Naive thymus-derived CD8-positive, alpha-beta T cell (primary cell): Measurements from ENCODE around the gene PHRF1. TPM values are rescaled to one million over a fixed set of nuclear protein-coding genes. Genes with fewer than 3 reads are reported as not detected.
"Not testable (repeated sequence)": the region's sequence is repeated elsewhere in the genome, so short reads cannot be mapped to it uniquely, and the experiment has no call there.

Experiments used
- ATAC-seq, 2 donors: fragments of 150-1000 bp; cut with Tn5 transposase in 1 of 2; sonication (Bioruptor Pico), chemical (Tn5 transposase) in 1 of 2; 1 replicate in 1 of 2; 2 replicates in 1 of 2; pipeline ENCODE4 v1.10.0; 2021; ENCODE audit warnings: mild to moderate bottlenecking in 2 of 2, moderate library complexity in 2 of 2
- POLR2A ChIA-PET: fragments of 350-600 bp; sonication (Branson Sonifier 250); formaldehyde crosslinking; loops from one replicate; lab custom pipeline; 2021; ENCODE audit warnings: antibody characterized with exemption; lab: Charles Lee
- DNase-seq, 10 donors: peaks; one replicate each; pipeline versions ENCODE4 v3.0.0 to v3.0.0-alpha.2; 2020 to 2022
- H3K27ac Mint-ChIP-seq, 10 donors: one replicate each; pipeline ENCODE4 v1.8.0; 2020 to 2022; ENCODE audit warnings: mild to moderate bottlenecking in 10 of 10, mixed read lengths in 10 of 10, moderate library complexity in 4 of 10, inconsistent platforms in 1 of 10
- H3K27me3 Mint-ChIP-seq, 5 donors: one replicate each; pipeline ENCODE4 v1.8.0; 2021 to 2022; ENCODE audit warnings: mixed read lengths in 5 of 5
- H3K36me3 Mint-ChIP-seq, 3 donors: one replicate each; pipeline ENCODE4 v1.8.0; 2020 to 2022; ENCODE audit warnings: mixed read lengths in 3 of 3, mild to moderate bottlenecking in 2 of 3, inconsistent platforms in 1 of 3
- H3K4me1 Mint-ChIP-seq, 4 donors: one replicate each; pipeline ENCODE4 v1.8.0; 2021 to 2022; ENCODE audit warnings: mixed read lengths in 4 of 4
- H3K4me3 Mint-ChIP-seq, 10 donors: one replicate each; pipeline ENCODE4 v1.8.0; 2020 to 2022; ENCODE audit warnings: mild to moderate bottlenecking in 10 of 10, mixed read lengths in 10 of 10, moderate library complexity in 6 of 10, inconsistent platforms in 1 of 10
- H3K9me3 Mint-ChIP-seq, 9 donors: one replicate each; pipeline ENCODE4 v1.8.0; 2020 to 2022; ENCODE audit warnings: mixed read lengths in 9 of 9, mild to moderate bottlenecking in 3 of 9, inconsistent platforms in 1 of 9, moderate library complexity in 1 of 9
- polyA plus RNA-seq, 3 donors: library from polyadenylated mRNA; unstranded; fragments of 300-500 nt; fragmentation: Illumina TruSeq; gene quantifications; one replicate each; pipeline ENCODE4 v1.2.3, GENCODE V29; 2021
- total RNA-seq, 8 experiments: library from RNA in 2 of 8; stranded (reverse) in 2 of 8; gene quantifications; one replicate each; pipeline ENCODE4 v1.2.3 and lab custom pipeline; 2021 to 2026

Gene PHRF1
- total and polyA plus RNA-seq, 5 experiments from 2014 or later = 3.5 to 54.7 (median 19.8) TPM

DNA sequence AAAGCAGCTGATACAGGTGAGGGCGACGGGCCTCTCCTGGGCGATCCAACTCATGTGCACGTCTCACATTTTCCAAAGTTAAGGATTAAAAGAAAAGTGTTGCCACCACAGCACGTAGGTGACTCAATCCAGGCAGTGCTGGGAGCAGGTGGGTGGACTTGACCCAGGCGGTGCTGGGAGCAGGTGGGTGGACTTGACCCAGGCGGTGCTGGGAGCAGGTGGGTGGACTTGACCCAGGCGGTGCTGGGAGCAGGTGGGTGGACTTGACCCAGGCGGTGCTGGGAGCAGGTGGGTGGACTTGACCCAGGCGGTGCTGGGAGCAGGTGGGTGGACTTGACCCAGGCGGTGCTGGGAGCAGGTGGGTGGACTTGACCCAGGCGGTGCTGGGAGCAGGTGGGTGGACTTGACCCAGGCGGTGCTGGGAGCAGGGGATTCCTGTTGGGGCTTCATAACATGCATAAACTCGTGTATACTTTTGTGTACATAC, 71.4 kb downstream of the PHRF1 start:
- POLR2A ChIA-PET = interaction anchor here (0.7 kb wide), 1 partner anchor 13 kb away, joined by 3 read pairs; no protein-coding TSS in a partner anchor
- H3K9me3 Mint-ChIP-seq, H3K27me3 Mint-ChIP-seq, H3K4me1 Mint-ChIP-seq, ATAC-seq, DNase-seq, H3K4me3 Mint-ChIP-seq: not testable (repeated sequence)
- H3K36me3 Mint-ChIP-seq = peaks cover 0 to 49% (median 5%) of the 10 kb centered on the region in 3 donors
- H3K27ac Mint-ChIP-seq = peak overlapping the region in 1 of 10 donors; percentile 44

DNA sequence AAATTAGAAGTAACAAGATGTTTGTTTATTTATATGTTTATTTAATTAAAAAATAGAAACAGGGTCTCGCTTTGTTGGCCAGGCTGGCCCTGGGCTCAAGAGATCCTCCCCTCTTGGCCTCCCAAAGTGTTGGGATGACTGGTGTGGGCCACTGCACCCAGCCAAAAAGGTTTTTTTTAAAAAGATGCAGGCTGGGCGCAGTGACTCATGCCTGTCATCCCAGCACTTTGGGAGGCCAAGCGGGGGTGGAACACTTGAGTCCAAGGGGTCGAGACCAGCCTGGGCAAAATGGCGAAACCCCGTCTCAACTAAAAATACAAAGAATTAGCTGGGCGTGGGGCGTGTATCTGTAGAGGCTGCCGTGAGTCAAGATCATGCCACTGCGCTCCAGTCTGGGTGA, 74.2 kb downstream of the PHRF1 start:
- ATAC-seq (no peak), DNase-seq (no peak)
- POLR2A ChIA-PET = no interaction called here
- Mint-ChIP-seq H3K36me3 (peaks cover 0 to 59% (median 5%) of the 10 kb centered on the region in 3 donors), H3K27me3 (no peaks in the 10 kb centered on the region), H3K4me3 (no peak overlapping the region), H3K27ac (no peak overlapping the region), H3K4me1 (peaks cover 0 to 2% (median 2%) of the 10 kb centered on the region in 4 donors), H3K9me3 (no peaks in the 10 kb centered on the region)

DNA sequence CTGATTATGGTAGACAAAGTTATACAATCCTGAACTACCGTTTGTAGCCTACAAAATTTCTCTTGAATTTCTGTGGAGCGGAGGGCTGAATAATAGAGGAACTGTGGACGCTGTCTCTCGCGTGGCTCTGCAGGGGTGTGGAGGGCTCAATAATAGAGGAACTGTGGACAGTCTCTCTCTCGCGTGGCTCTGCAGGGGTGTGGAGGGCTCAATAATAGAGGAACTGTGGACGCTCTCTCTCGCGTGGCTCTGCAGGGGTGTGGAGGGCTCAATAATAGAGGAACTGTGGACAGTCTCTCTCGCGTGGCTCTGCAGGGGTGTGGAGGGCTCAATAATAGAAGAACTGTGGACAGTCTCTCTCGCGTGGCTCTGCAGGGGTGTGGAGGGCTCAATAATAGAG, 76.9 kb downstream of the PHRF1 start:
- not testable (repeated sequence) for H3K27ac Mint-ChIP-seq, H3K4me3 Mint-ChIP-seq, ATAC-seq, H3K9me3 Mint-ChIP-seq, H3K27me3 Mint-ChIP-seq, DNase-seq, H3K4me1 Mint-ChIP-seq
- peaks cover 0 to 66% (median 5%) of the 10 kb centered on the region in 3 donors for H3K36me3 Mint-ChIP-seq
- POLR2A ChIA-PET = interaction anchor here (0.7 kb wide), 1 partner anchor 29 kb away, joined by 4 read pairs; no protein-coding TSS in a partner anchor

DNA sequence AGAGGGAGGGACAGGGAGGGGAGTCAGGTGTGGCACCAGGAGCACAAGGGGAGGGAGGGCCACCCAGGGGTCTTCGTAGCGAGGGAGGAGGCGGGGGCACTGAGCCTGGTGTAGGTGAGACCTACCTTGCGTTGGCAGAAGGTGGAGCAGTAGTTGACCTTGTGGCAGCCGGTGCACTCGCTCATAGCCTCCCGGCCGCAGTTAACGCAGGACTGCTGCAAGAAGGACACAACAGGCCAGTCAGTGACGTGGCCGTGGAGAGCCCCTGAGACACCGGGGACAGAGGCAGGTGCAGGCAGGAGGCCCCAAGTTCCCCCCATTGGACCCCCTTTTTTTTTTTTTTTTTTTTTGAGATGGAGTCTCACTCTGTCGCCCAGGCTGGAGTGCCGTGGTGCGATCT, 77.6 kb downstream of the PHRF1 start:
- Mint-ChIP-seq H3K27ac (no peak overlapping the region), H3K27me3 (no peaks in the 10 kb centered on the region), H3K4me1 (no peaks in the 10 kb centered on the region), H3K9me3 (no peaks in the 10 kb centered on the region), H3K4me3 (no peak overlapping the region), H3K36me3 (peaks cover 0 to 69% (median 5%) of the 10 kb centered on the region in 3 donors)
- POLR2A ChIA-PET = no interaction called here
- DNase-seq = no peak
- no peak for ATAC-seq

DNA sequence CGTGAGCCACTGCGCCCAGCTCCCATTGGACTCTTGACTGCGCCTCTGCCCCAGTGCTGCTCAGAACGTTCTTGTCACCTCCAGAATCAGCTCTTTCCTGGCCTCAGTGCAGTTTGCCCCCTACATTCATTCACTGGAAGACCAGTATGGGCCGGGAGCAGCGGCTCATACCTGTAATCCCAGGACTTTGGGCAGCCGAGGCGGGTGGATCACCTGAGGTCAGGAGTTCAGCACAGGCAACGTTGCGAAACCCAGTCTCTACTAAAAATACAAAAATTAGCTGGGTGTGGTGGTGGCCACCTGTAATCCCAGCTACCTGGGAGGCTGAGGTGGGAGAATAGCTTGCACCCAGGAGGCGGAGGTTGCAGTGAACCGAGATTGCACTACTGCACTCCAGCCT, 78.2 kb downstream of the PHRF1 start:
- H3K9me3 Mint-ChIP-seq, H3K4me3 Mint-ChIP-seq, ATAC-seq, H3K27me3 Mint-ChIP-seq, DNase-seq, H3K4me1 Mint-ChIP-seq, H3K27ac Mint-ChIP-seq, POLR2A ChIA-PET: not testable (repeated sequence)
- H3K36me3 Mint-ChIP-seq = peaks cover 0 to 72% (median 7%) of the 10 kb centered on the region in 3 donors

DNA sequence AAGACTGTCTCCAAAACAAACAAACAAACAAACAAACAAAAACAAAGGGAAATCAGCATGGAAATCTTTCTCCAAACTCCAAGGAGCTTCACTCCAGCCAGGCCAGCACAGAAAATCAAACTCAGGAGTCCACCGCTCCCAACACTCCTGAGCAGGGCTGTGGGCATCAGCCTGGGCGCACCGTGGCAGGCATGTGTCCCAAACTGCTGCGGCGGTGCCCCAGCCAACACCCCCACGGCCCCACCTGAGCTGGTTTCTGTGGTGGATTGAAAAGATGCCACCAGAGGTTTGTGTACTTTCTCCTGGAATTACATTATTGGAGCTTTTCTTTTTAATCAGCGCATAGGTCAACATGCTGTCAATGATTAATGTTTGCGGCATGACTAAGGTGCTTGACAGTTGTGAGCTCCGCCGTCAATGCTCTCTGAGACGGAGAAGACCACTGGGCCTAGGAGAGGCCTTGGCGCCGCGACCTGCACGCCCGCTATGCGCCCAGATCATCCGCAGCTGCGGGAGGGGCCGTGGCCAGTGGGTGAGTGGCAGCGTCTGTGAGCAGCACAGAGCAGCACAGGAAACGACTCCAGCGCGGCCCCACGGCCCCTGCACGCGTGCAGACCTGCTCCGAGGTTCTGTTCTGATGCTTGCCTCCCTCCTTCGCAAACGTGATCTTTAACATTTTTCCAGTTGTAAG, 78.9 kb downstream of the PHRF1 start:
- peaks cover 0 to 68% (median 8%) of the 10 kb centered on the region in 3 donors for H3K36me3 Mint-ChIP-seq
- ATAC-seq = no peak

DNA sequence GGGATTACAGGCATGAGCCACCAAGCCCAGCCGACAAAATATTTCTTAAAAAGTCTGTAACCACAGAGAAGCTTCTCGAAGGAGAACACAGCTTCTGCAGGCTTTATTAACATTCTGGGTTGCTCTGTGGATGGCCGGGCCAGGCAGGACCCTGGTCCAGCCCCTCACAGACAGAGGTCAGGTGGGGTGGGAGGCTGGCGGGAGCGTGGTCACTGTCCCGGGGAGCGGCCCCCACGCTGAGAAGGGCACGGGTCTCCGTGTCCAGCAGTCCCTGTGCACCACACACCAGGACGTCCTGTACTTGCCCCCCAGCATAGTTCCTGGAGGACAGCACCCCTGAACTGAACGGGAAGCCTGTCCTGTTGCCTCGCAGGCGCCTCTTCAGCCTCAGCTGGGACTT, 80.2 kb downstream of the PHRF1 start:
- Mint-ChIP-seq H3K4me1 (no peaks in the 10 kb centered on the region), H3K9me3 (no peaks in the 10 kb centered on the region), H3K27me3 (no peaks in the 10 kb centered on the region), H3K36me3 (peaks cover 0 to 60% (median 7%) of the 10 kb centered on the region in 3 donors), H3K4me3 (no peak overlapping the region), H3K27ac (no peak overlapping the region)
- POLR2A ChIA-PET = no interaction called here
- ATAC-seq (no peak), DNase-seq (no peak)

More for the DNA sequence above, 78.9 kb downstream of the PHRF1 start:
- DNase-seq = no peak
- Mint-ChIP-seq H3K4me3 (no peak overlapping the region), H3K9me3 (no peaks in the 10 kb centered on the region), H3K27ac (no peak overlapping the region), H3K27me3 (no peaks in the 10 kb centered on the region), H3K4me1 (no peaks in the 10 kb centered on the region)
- POLR2A ChIA-PET = interaction anchor here (0.6 kb wide), 1 partner anchor 65 kb away, joined by 3 read pairs; no protein-coding TSS in a partner anchor

DNA sequence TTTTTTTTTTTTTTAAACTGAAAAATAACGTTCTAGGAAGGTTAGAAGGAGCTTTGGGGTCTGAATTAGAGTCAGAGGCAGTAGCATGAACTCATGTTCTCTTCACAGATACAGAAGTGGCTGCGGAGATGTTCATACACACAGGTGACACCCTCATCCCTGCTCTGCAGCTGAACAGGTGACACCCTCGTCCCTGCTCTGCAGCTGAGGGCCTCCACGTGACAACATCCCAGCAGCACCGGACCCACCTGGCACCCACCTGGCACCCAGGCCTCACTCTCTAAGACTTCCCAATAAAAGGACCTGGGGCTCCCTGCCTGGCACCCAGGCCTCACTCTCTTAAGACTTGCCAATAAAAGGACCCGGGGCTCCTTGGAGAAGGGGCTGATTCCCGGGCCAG, 80.6 kb downstream of the PHRF1 start:
- Mint-ChIP-seq H3K4me1 (no peaks in the 10 kb centered on the region), H3K36me3 (peaks cover 0 to 59% (median 5%) of the 10 kb centered on the region in 3 donors), H3K9me3 (no peaks in the 10 kb centered on the region), H3K27ac (no peak overlapping the region), H3K4me3 (no peak overlapping the region), H3K27me3 (no peaks in the 10 kb centered on the region)
- DNase-seq = no peak
- POLR2A ChIA-PET = no interaction called here
- ATAC-seq = no peak

DNA sequence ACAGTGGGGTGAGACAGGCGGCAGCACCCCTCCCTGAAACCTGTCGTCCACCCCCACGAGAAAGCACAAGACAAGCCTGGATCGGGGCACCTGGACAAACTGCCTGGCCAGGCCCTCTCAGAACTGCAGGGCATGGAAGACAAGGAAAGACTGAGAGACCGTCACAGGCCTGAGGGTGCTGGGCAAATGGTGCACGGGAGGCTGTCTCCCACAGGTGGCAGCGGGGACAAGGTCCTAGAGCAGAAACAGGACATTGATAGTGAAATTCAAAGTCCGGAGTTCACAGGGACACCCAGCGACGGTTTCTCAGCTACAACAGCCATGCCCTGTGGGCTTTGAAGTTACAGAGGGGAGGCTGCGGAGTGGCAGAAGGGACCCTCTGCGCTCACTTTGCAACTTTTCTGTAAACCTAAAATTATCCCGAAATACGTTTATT, 81.4 kb downstream of the PHRF1 start:
- POLR2A ChIA-PET = no interaction called here
- DNase-seq (no peak), ATAC-seq (no peak)
- H3K4me3 Mint-ChIP-seq = no peak overlapping the region
- H3K4me1 Mint-ChIP-seq = peaks cover 0 to 3% (median under 1%) of the 10 kb centered on the region in 4 donors
- H3K9me3 Mint-ChIP-seq = no peaks in the 10 kb centered on the region
- no peaks in the 10 kb centered on the region for H3K27me3 Mint-ChIP-seq
- H3K27ac Mint-ChIP-seq = peak overlapping the region in 1 of 10 donors; percentile 67
- peaks cover 0 to 56% (median 3%) of the 10 kb centered on the region in 3 donors for H3K36me3 Mint-ChIP-seq

DNA sequence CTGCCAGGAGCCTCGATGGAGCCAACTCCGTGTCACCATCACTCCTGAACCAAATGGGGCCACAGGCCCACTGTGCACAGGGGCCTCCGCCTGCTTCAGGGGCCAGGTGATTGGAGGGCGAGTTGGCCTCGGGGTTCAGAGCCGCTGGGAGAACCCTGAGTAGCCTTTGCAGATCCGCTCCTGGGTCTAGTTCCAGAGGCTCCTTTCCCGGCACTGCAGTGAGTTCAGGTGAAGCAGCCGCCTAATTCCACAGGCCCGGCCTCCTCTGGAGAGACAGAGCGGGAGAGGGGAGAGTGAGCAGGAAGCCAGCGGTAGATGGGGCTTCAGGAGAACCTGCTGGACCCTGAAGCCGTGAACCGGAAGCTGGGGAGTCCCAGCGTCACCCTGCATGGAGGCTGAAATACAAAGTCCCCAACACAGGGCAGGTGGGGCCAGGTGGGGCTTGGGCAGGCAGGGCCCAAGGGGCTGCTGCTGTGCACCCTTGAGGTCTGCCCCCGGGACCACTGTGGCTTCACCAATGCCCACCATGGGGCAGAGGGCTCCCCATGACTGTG, 83.3 kb downstream of the PHRF1 start:
- Mint-ChIP-seq H3K4me1 (peaks cover 0 to 5% (median 1%) of the 10 kb centered on the region in 4 donors), H3K36me3 (peaks cover 0 to 53% (median 3%) of the 10 kb centered on the region in 3 donors), H3K9me3 (no peaks in the 10 kb centered on the region), H3K4me3 (no peak overlapping the region), H3K27ac (no peak overlapping the region), H3K27me3 (no peaks in the 10 kb centered on the region)
- no peak for ATAC-seq
- DNase-seq = no peak
- POLR2A ChIA-PET = no interaction called here

DNA sequence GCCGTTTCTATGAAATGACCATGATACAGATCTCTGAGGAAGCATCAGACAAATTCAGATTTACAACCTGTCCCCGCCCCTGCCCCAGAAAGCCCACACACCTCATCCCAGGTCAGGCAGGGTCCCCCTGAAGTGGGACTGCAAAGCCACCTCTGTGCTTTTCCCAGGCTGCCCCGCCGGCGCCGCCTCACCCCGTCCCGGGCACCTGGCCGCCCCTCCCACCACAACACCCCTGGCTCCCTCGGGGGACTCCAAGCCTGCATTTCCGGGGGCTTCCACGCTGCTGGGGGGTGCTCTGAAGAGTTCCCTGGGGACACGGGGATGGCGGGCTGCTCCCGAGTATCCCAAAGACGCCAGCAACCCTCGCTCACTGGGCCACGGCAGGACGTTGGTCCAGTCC, 84.0 kb downstream of the PHRF1 start:
- peaks cover 0 to 5% (median 1%) of the 10 kb centered on the region in 4 donors for H3K4me1 Mint-ChIP-seq
- POLR2A ChIA-PET = no interaction called here
- peaks cover 0 to 49% (median 3%) of the 10 kb centered on the region in 3 donors for H3K36me3 Mint-ChIP-seq
- H3K9me3 Mint-ChIP-seq = no peaks in the 10 kb centered on the region
- ATAC-seq = no peak
- no peak overlapping the region for H3K27ac Mint-ChIP-seq
- no peak overlapping the region for H3K4me3 Mint-ChIP-seq
- no peaks in the 10 kb centered on the region for H3K27me3 Mint-ChIP-seq
- DNase-seq = no peak

DNA sequence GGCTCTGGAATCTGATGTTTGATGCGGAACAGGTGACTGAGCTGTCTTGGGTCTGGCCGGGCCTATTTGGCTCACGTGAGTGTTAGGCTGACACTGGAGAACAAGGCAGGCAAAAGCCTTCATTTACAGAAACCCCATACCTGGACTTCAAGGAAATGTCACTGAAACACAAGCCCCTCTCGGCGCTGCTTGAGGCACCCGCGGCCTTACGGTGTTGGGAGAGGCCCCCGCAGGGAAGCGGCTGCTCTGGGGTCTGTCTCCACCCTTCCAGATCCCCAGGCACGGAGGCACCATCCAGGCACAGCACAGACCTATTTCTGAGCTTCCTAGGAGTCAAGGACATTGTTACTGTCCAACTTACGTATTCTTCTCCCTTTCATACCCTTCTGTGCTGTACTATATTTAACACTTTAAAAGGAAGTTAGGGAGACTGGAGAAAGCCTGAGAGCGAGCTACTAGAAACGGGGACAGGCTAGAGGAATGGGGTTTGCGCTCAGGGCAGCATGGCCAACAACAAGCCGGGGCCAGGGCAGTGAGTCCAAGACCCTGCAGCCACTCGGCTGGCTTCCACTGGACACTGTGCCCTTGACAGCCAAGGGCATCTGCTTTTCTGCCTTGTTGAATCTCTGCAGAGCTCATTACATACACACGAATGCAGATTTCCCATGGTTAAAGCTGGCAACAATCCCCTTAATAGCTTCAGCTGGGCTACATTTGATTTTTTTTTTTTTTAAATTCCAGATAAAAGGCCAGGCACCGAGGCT, 84.6 kb downstream of the PHRF1 start:
- ATAC-seq (no peak), DNase-seq (no peak)
- Mint-ChIP-seq H3K27ac (no peak overlapping the region), H3K4me3 (no peak overlapping the region), H3K4me1 (peaks cover 0 to 5% (median 2%) of the 10 kb centered on the region in 4 donors), H3K36me3 (peaks cover 0 to 53% (median 3%) of the 10 kb centered on the region in 3 donors), H3K27me3 (no peaks in the 10 kb centered on the region), H3K9me3 (no peaks in the 10 kb centered on the region)
- POLR2A ChIA-PET = no interaction called here
